ENCODE measurements around the gene KIF1C. TPM values are rescaled to one million over a fixed set of nuclear protein-coding genes. Genes with fewer than 3 reads are reported as not detected.

KIF1C gene
- total and polyA plus RNA-seq, 9 of the 15 experiments (the other 6 are each of a cell fraction or from before 2014, with no cell fraction given), result 0.38 to 68.4 (median 25.1) TPM

DNA sequence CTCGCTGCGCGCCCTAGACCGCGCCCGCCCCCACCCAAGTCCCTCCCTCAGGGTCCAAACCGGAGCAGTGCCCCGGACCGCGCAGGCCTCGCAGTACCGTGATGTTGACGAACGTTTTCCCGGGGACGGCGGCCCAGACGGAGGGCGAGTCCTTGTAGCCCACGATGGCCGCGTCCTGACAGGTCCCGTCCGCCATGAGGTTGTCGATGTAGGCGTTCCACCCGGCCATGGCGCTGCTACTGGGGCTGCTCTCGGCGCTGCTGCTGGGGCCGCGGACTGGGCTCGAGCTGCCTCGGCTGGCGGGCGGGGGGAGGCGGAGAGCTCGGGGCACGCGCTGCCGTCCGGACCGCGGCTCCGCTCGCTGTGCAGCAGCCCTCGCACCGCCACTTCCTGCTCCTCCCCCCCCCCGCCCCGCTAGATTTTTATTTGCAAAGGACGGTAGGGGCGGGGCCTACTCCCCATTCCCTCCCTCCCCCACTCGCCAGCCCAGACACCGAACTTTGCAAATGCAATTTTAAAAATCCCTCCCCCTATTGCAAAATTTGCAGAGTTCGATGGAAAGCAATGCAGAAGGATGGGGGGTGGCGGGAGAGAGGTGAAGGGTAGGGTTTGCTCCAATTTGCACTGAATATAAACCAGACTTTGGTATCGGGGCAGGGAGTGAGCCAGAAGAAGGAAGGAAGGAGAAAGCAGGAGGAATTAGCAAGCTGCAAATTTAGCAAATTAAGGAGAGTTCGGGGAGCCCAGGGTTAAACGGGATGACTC is 49.4 kb upstream of the KIF1C start, which contains the start of gene PFN1 (continued):
- TF ChIP-seq SMAD1 (IDR thresholded peaks at IDR 0.05; ENCODE audit: low read depth, low read length, partially characterized antibody) (no peak), MCM3 (IDR thresholded peaks at IDR 0.05) (no peak), RBM22 (IDR thresholded peaks at IDR 0.05; ENCODE audit: low read depth, low read length, poor library complexity, severe bottlenecking) (peak; percentile 60), SMC3 (conservative IDR thresholded peaks at IDR 0.05; ENCODE audit: insufficient read depth, low read depth, low read length) (no peak), NRF1 (conservative IDR thresholded peaks at IDR 0.05 in 1 of 2, IDR thresholded peaks at IDR 0.05 in 1 of 2) (no peak), ZNF184 (CRISPR knock-in tag; IDR thresholded peaks at IDR 0.05) (no peak), ZNF316 (IDR thresholded peaks at IDR 0.05) (0 out of 2 replicates have a peak, but pooled peaks have one; percentile 9), RB1 (IDR thresholded peaks at IDR 0.05; ENCODE audit: low read depth) (peak; percentile 34; the same call in 1 of the 2 replicates), GATAD2A (IDR thresholded peaks at IDR 0.05) (no peak), NONO (IDR thresholded peaks at IDR 0.05; ENCODE audit: low read depth in 2 of 2, low read length in 1 of 2) (peak in 1 of 2 experiments; percentile 55; a peak in 2 of 4 replicates), SIN3A (IDR thresholded peaks at IDR 0.05; ENCODE audit: borderline replicate concordance in 2 of 2, control insufficient read depth in 1 of 2, low read depth in 2 of 2, low read length in 2 of 2) (peak; percentile 41 to 60; a peak in 3 of 4 replicates), EGR1 (conservative IDR thresholded peaks at IDR 0.05) (0 out of 2 replicates have a peak, but pooled peaks have one; percentile 7), FUS (optimal IDR thresholded peaks at IDR 0.05; ENCODE audit: low read depth, low read length) (peak; percentile 48), HSF4 (CRISPR knock-in tag; IDR thresholded peaks at IDR 0.05; ENCODE audit: borderline replicate concordance) (no peak)
- TF ChIP-seq, protein P1, sequence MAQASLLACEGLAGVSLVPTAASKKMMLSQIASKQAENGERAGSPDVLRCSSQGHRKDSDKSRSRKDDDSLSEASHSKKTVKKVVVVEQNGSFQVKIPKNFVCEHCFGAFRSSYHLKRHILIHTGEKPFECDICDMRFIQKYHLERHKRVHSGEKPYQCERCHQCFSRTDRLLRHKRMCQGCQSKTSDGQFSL (CRISPR knock-in tag; IDR thresholded peaks at IDR 0.05), result peak; percentile 82; the same call in 1 of the 2 replicates
- TF ChIP-seq, protein P1 (tag; IDR thresholded peaks at IDR 0.05), result peak in 1 of 2 experiments; percentile 67; a peak in 2 of 4 replicates
- TF ChIP-seq, protein P2, sequence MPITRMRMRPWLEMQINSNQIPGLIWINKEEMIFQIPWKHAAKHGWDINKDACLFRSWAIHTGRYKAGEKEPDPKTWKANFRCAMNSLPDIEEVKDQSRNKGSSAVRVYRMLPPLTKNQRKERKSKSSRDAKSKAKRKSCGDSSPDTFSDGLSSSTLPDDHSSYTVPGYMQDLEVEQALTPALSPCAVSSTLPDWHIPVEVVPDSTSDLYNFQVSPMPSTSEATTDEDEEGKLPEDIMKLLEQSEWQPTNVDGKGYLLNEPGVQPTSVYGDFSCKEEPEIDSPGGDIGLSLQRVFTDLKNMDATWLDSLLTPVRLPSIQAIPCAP (CRISPR knock-in tag; IDR thresholded peaks at IDR 0.05; ENCODE audit: borderline replicate concordance), result peak; percentile 58; the same call in 1 of the 2 replicates
- TF ChIP-seq, protein P3, sequence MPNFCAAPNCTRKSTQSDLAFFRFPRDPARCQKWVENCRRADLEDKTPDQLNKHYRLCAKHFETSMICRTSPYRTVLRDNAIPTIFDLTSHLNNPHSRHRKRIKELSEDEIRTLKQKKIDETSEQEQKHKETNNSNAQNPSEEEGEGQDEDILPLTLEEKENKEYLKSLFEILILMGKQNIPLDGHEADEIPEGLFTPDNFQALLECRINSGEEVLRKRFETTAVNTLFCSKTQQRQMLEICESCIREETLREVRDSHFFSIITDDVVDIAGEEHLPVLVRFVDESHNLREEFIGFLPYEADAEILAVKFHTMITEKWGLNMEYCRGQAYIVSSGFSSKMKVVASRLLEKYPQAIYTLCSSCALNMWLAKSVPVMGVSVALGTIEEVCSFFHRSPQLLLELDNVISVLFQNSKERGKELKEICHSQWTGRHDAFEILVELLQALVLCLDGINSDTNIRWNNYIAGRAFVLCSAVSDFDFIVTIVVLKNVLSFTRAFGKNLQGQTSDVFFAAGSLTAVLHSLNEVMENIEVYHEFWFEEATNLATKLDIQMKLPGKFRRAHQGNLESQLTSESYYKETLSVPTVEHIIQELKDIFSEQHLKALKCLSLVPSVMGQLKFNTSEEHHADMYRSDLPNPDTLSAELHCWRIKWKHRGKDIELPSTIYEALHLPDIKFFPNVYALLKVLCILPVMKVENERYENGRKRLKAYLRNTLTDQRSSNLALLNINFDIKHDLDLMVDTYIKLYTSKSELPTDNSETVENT (CRISPR knock-in tag; IDR thresholded peaks at IDR 0.05), result no peak
- TF ChIP-seq, protein P4, sequence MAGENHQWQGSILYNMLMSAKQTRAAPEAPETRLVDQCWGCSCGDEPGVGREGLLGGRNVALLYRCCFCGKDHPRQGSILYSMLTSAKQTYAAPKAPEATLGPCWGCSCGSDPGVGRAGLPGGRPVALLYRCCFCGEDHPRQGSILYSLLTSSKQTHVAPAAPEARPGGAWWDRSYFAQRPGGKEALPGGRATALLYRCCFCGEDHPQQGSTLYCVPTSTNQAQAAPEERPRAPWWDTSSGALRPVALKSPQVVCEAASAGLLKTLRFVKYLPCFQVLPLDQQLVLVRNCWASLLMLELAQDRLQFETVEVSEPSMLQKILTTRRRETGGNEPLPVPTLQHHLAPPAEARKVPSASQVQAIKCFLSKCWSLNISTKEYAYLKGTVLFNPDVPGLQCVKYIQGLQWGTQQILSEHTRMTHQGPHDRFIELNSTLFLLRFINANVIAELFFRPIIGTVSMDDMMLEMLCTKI (IDR thresholded peaks at IDR 0.05; ENCODE audit: partially characterized antibody), result no peak

All from K562 (cell line).